NT2/D1 (cell line): Measurements from ENCODE around the gene MORF4L1.
"Not testable (repeated sequence)": the region's sequence is repeated elsewhere in the genome, so short reads cannot be mapped to it uniquely, and the experiment has no call there.

Experiments
- DNase-seq: peaks from one replicate; pipeline ENCODE4 v3.0.0-alpha.2; 2011; ENCODE audit warnings: low read depth, low spot score
- H3K27me3 ChIP-seq: 2 replicates; pipeline ENCODE4 v1.6.0; 2011; ENCODE audit warnings: mild to moderate bottlenecking; ENCODE audit not compliant: insufficient read length, insufficient read depth
- H3K36me3 ChIP-seq: 2 replicates; pipeline ENCODE4 v1.6.1; 2011; ENCODE audit warnings: mild to moderate bottlenecking, low read length, mixed read lengths; ENCODE audit not compliant: insufficient read depth, insufficient read length
- H3K4me1 ChIP-seq: 2 replicates; pipeline ENCODE4 v1.5.1; 2011; ENCODE audit not compliant: insufficient read depth, insufficient read length
- H3K4me3 ChIP-seq: 2 replicates; pipeline ENCODE4 v1.5.1; 2011; ENCODE audit warnings: low read depth; ENCODE audit not compliant: insufficient read length
- H3K9ac ChIP-seq: 2 replicates; pipeline ENCODE4 v1.6.0; 2011; ENCODE audit warnings: low read depth; ENCODE audit not compliant: insufficient read length
- H3K9me3 ChIP-seq: 2 replicates; pipeline ENCODE4 v1.5.1; 2011; ENCODE audit warnings: mild to moderate bottlenecking, low read length; ENCODE audit not compliant: insufficient read depth
- SUZ12 ChIP-seq: IDR thresholded peaks from 2 replicates; pipeline ENCODE4 v1.6.1; 2011; ENCODE audit not compliant: insufficient read length, insufficient read depth; ENCODE audit errors: extremely low read depth
- YY1 ChIP-seq: IDR thresholded peaks from 2 replicates; pipeline ENCODE4 v1.6.1; 2011; ENCODE audit not compliant: insufficient read length, insufficient read depth
- ZNF274 ChIP-seq: IDR thresholded peaks from 2 replicates; pipeline ENCODE4 v1.6.1; 2011; ENCODE audit warnings: mild to moderate bottlenecking, low read depth, low read length

Gene MORF4L1

DNA sequence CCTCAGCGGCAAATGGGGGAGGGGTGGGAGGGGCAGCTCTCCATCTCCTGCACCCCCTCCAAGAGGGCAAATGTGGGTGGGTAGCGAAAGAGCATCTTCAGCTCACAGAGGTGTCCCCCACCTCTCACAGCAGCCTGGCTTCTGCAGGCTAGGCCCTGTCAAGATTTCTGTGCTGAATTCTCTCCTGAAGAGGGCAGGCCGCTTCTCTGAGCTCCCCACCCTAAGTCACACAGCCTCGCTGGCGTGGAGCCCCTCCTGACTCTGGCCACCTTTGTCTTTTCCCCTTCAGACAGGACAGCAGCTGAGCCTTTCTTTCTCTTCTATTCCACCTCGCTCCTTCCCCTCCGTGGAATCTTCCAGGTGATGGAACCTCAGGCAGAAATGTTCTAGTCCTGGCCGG, 35.1 kb upstream of the MORF4L1 start:
- TF ChIP-seq ZNF274 (no peak), YY1 (no peak), SUZ12 (no peak)
- Histone ChIP-seq H3K4me1 (peaks cover 6% of the 10 kb centered on the region), H3K36me3 (no peaks in the 10 kb centered on the region), H3K9me3 (no peaks in the 10 kb centered on the region), H3K9ac (no peak overlapping the region), H3K27me3 (no peaks in the 10 kb centered on the region), H3K4me3 (no peak overlapping the region)
- no peak for DNase-seq

DNA sequence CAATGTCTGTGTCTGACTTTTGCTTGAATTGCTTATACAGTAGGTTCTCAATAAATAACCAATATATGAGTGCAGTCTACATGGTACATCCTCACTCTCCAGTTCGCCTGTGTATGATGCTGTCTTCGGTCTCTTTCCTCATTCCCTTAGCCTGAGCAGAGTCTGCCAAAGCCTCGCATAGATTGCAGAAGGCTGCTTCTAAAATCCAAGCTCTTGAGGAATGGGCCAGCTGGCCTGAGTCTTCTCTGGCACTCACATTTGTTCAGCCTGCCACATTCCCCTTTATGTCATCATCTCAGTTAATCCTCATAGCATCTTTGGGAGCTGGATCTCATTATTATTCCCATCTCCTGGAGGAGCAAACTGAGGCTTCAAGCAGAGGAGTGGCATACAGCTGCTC, 34.2 kb upstream of the MORF4L1 start:
- Histone ChIP-seq H3K4me1 (peaks cover 6% of the 10 kb centered on the region), H3K9ac (no peak overlapping the region), H3K9me3 (no peaks in the 10 kb centered on the region), H3K27me3 (no peaks in the 10 kb centered on the region), H3K36me3 (no peaks in the 10 kb centered on the region), H3K4me3 (no peak overlapping the region)
- no peak for DNase-seq
- TF ChIP-seq YY1 (no peak), SUZ12 (no peak), ZNF274 (no peak)

DNA sequence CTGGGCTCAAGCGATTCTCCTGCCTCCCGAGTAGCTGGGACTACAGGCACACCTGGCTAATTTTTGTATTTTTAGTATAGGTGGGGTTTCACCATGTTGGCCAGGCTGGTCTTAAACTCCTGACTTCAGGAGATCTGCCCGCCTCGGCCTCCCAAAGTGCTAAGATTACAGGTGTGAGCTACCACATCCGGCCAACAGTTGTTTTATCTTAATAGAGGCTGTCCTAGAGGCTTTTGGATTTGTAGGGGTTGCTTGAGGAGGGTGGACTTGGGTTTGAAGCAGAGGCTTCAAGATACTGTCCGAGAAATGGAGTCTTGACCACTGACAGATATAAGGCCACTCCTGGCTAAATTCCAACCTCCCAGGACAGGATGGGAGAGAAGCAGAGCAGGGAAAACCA, 33.5 kb upstream of the MORF4L1 start:
- not testable (repeated sequence) for H3K36me3 ChIP-seq, H3K4me3 ChIP-seq, H3K9ac ChIP-seq, H3K4me1 ChIP-seq, H3K9me3 ChIP-seq, H3K27me3 ChIP-seq, DNase-seq

DNA sequence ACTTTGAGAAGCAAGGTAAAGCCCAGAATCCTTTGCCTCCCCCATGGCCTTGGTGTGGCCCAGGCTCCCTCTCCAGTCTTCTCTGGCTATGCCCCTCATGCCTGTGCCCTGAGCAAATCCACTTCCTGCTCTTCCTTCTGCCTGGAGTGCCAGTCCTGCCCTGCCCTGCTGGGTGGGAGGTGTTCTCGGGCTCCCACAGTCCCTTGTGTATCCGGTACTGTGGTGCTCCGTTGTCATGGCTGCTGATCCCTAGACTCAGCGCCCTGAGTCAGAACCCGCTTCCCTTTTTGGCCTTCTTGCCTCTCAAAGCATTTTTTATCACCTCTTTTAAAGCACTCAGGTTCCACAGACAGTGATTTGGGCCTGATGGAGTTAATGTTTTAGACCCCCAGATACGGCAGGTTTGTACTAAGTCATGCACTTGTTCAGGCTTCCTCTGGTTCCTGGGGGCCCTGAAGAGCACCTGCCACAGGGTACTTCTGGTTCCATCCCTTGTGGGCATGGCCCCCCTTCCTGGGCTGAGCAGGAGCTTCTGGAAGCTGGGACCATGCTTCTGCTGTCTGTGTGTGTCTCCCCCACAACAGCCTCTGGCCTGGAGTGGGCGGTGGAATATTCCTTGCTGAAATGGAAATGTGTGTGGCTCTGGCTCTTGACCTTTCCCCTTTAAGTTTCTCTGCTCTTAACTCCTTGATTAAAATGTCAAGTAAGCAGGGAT, 31.9 kb upstream of the MORF4L1 start:
- Histone ChIP-seq H3K4me1 (peaks cover 6% of the 10 kb centered on the region), H3K36me3 (no peaks in the 10 kb centered on the region), H3K4me3 (no peak overlapping the region), H3K27me3 (no peaks in the 10 kb centered on the region), H3K9ac (no peak overlapping the region), H3K9me3 (no peaks in the 10 kb centered on the region)
- no peak for TF ChIP-seq YY1
- no peak for TF ChIP-seq ZNF274
- no peak for TF ChIP-seq SUZ12
- no peak for DNase-seq

DNA sequence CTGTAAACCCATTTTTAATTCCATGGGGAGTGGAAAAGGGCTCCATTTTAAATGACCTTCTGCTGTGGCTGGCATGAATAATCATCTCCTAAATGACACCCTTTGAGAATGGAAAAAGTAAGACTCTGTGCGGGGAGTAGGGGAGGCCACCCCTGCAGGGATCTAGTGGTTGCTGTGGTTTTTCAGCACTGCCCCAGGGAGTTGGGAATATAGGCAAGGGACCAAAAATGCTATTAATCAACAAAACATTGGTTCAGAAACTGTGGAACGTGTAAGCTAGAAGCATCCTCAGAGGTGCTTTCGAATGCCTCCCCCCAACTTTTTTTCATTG, 31.3 kb upstream of the MORF4L1 start:
- H3K27me3 ChIP-seq, result no peaks in the 10 kb centered on the region
- no peaks in the 10 kb centered on the region for H3K9me3 ChIP-seq
- DNase-seq, result no peak
- no peak for TF ChIP-seq YY1
- no peak overlapping the region for H3K4me3 ChIP-seq
- no peak overlapping the region for H3K9ac ChIP-seq
- H3K4me1 ChIP-seq, result peaks cover 6% of the 10 kb centered on the region
- no peaks in the 10 kb centered on the region for H3K36me3 ChIP-seq

DNA sequence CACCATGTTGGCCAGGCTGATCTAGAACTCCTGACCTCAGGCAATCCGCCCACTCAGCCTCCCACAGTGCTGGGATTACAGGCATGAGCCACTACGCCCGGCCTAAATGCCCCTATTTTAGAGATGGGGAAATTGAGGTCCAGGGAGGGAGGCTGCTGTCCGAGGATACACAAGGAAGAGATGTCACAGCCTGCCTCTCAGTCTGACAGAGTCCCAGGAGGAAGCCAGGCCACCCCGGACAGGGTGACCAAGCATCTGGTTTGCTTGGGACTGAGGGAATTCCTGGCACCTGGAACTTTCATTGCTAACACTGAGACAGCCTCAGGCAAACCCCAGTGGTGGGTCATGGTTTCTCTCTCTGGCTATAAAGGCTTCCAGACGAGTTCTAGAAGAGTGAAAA, 30.8 kb upstream of the MORF4L1 start:
- no peak overlapping the region for H3K4me3 ChIP-seq
- no peak overlapping the region for H3K9ac ChIP-seq
- H3K27me3 ChIP-seq, result no peaks in the 10 kb centered on the region
- H3K4me1 ChIP-seq, result peaks cover 6% of the 10 kb centered on the region
- H3K36me3 ChIP-seq, result no peaks in the 10 kb centered on the region
- DNase-seq, result no peak
- TF ChIP-seq YY1 (no peak), SUZ12 (no peak), ZNF274 (no peak)
- H3K9me3 ChIP-seq, result no peaks in the 10 kb centered on the region

DNA sequence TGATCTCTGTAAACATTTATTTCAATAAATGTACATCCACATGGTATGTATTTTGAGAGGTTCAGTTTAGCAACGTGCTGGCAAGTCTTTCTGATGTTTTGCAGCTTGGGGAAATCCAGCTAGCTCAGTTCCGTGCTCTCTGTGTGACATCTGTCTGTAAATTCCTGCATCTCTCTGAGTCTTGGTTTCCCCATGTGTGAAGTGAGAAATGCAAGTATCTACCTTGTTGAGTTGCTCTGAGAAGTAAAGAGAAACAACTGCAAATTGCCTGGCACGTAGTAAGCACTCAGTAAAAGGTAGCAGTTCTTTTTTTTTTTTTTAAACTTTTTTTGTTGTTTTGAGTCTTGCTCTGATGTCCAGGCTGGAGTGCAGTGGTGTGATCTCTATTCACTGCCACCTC, 30.2 kb upstream of the MORF4L1 start:
- no peak overlapping the region for H3K9ac ChIP-seq
- no peaks in the 10 kb centered on the region for H3K36me3 ChIP-seq
- peaks cover 6% of the 10 kb centered on the region for H3K4me1 ChIP-seq
- no peaks in the 10 kb centered on the region for H3K27me3 ChIP-seq
- H3K4me3 ChIP-seq, result no peak overlapping the region
- TF ChIP-seq SUZ12 (no peak), ZNF274 (no peak), YY1 (no peak)
- DNase-seq, result no peak
- H3K9me3 ChIP-seq, result no peaks in the 10 kb centered on the region

DNA sequence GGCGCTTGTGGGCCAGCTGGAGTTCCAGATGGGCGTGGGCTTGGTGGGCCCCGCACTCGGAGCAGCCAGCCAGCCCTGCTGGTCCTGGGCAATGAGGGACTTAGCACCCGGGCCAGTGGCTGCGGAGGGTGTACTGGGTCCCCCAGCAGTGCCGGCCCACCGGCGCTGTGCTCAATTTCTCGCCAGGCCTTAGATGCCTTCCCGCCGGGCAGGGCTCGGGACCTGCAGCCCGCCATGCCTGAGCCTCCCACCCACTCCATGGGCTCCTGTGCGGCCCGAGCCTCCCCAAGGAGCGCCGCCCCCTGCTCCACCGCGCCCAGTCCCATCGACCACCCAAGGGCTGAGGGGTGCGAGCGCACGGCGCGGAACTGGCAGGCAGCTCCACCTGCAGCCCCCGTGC, 25.8 kb upstream of the MORF4L1 start:
- not testable (repeated sequence) for H3K27me3 ChIP-seq, H3K36me3 ChIP-seq, DNase-seq, H3K9me3 ChIP-seq, H3K4me1 ChIP-seq, H3K4me3 ChIP-seq, H3K9ac ChIP-seq

DNA sequence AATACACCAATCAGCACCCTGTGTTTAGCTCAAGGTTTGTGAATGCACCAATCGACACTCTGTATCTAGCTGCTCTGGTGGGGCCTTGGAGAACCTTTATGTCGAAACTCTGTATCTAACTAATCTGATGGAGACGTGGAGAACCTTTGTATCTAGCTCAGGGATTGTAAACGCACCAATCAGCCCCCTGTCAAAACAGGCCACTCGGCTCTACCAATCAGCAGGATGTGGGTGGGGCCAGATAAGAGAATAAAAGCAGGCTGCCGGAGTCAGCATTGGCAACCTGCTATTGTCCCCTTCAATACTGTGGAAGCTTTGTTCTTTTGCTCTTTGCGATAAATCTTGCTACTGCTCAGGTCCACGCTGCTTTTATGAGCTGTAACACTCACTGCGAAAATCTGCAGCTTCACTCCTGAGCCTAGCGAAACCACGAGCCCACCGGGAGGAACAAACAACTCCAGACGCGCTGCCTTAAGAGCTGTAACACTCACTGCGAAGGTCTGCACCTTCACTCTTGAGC, 25.2 kb upstream of the MORF4L1 start:
- H3K4me1 ChIP-seq, H3K4me3 ChIP-seq, H3K9me3 ChIP-seq, H3K36me3 ChIP-seq, H3K27me3 ChIP-seq, DNase-seq, H3K9ac ChIP-seq: not testable (repeated sequence)
